Fibroblast of lung (primary cell): ENCODE measurements around the gene SCAF4. TPM values are rescaled to one million over a fixed set of nuclear protein-coding genes. Genes with fewer than 3 reads are reported as not detected.

Source experiments
- DNase-seq, 2 donors: peaks; one replicate each; pipeline versions ENCODE4 v3.0.0 to v3.0.0-alpha.2; 2010; ENCODE audit warnings: low read depth in 2 of 2
- H2AFZ ChIP-seq: 2 replicates; pipeline ENCODE4 v1.5.1; 2012; ENCODE audit warnings: low read length, control low read depth, inconsistent platforms
- H3K27ac ChIP-seq: 2 replicates; pipeline ENCODE4 v1.5.1; 2011; ENCODE audit warnings: low read length, control low read depth; ENCODE audit not compliant: insufficient read depth
- H3K27me3 ChIP-seq: 2 replicates; pipeline ENCODE4 v1.5.1; 2011; ENCODE audit warnings: mild to moderate bottlenecking, low read length; ENCODE audit not compliant: control insufficient read depth, insufficient read depth
- H3K36me3 ChIP-seq: 2 replicates; pipeline ENCODE4 v1.5.1; 2011; ENCODE audit warnings: low read length; ENCODE audit not compliant: control insufficient read depth, insufficient read depth
- H3K4me1 ChIP-seq: 2 replicates; pipeline ENCODE4 v1.5.1; 2011; ENCODE audit warnings: low read length; ENCODE audit not compliant: control insufficient read depth, insufficient read depth; ENCODE audit errors: extremely low read depth
- H3K4me2 ChIP-seq: 2 replicates; pipeline ENCODE4 v1.5.1; 2011; ENCODE audit warnings: low read length, control low read depth; ENCODE audit not compliant: insufficient read depth; ENCODE audit errors: extremely low read depth
- H3K4me3 ChIP-seq, 4 experiments: fragments of 200-600 bp in 1 of 4; sonication (generic) in 1 of 4; replicated peaks in 1 of 4; 2 replicates each; pipeline ENCODE4 v1.5.1; 2011 to 2016; ENCODE audit warnings: low read length in 4 of 4, low read depth in 3 of 4, mild to moderate bottlenecking in 3 of 4, control low read depth in 2 of 4, inconsistent platforms in 1 of 4, mixed read lengths in 1 of 4; ENCODE audit not compliant: insufficient read depth in 1 of 4; ENCODE audit errors: control extremely low read depth in 1 of 4
- H3K79me2 ChIP-seq: 2 replicates; pipeline ENCODE4 v1.5.1; 2012; ENCODE audit warnings: mild to moderate bottlenecking, low read length, inconsistent platforms; ENCODE audit not compliant: control insufficient read depth, insufficient read depth
- H3K9ac ChIP-seq: 2 replicates; pipeline ENCODE4 v1.5.1; 2011; ENCODE audit warnings: mild to moderate bottlenecking, low read length, control low read depth; ENCODE audit not compliant: insufficient read depth
- H3K9me3 ChIP-seq: 2 replicates; pipeline ENCODE4 v1.5.1; 2012; ENCODE audit warnings: low read depth, low read length; ENCODE audit not compliant: control insufficient read depth, insufficient read depth
- H4K20me1 ChIP-seq: 2 replicates; pipeline ENCODE4 v1.5.1; 2011; ENCODE audit warnings: low read length; ENCODE audit not compliant: control insufficient read depth, insufficient read depth; ENCODE audit errors: extremely low read depth
- EZH2 ChIP-seq: IDR thresholded peaks from 2 replicates; pipeline ENCODE4 v1.5.1; 2012; ENCODE audit warnings: low read length, control low read depth, mild to moderate bottlenecking; ENCODE audit errors: missing control alignments
- polyA plus RNA-seq, 2 donors: library from polyadenylated mRNA; depleted of rRNA in 1 of 2; stranded (reverse) in 1 of 2; unstranded in 1 of 2; fragments of >200 nt; gene quantifications; 2 replicates each; pipeline ENCODE4 v1.2.1, GENCODE V29; 2011 to 2012; ENCODE audit warnings: missing spikeins in 1 of 2
- total RNA-seq: library from RNA; depleted of rRNA; stranded (reverse); fragments of >200 nt; gene quantifications from 2 replicates; pipeline ENCODE4 v1.2.1, GENCODE V29; 2014
- TF ChIP-seq, protein P1 (sequence below), 2 donors: IDR thresholded peaks in 1 of 2; conservative IDR thresholded peaks in 1 of 2; 1 replicate in 1 of 2; 2 replicates in 1 of 2; pipeline ENCODE4 v1.5.1; 2011 to 2012; ENCODE audit warnings: low read length in 2 of 2, control low read depth in 1 of 2, inconsistent platforms in 1 of 2, low read depth in 1 of 2, mild to moderate bottlenecking in 1 of 2

The SCAF4 gene
- total and polyA plus RNA-seq, 2 donors (not counting 1 experiment from before 2014, with no cell fraction given), result 5.6 to 7.5 TPM

GRCh38 chr21:31726407-31726806 is 5.5 kb downstream of the SCAF4 start:
- H3K79me2 ChIP-seq, result peaks cover 98% of the 10 kb centered on the region
- H3K4me1 ChIP-seq, result peaks cover 5% of the 10 kb centered on the region
- H3K27me3 ChIP-seq, result no peaks in the 10 kb centered on the region
- H3K4me2 ChIP-seq, result no peak overlapping the region
- TF ChIP-seq, protein P1, sequence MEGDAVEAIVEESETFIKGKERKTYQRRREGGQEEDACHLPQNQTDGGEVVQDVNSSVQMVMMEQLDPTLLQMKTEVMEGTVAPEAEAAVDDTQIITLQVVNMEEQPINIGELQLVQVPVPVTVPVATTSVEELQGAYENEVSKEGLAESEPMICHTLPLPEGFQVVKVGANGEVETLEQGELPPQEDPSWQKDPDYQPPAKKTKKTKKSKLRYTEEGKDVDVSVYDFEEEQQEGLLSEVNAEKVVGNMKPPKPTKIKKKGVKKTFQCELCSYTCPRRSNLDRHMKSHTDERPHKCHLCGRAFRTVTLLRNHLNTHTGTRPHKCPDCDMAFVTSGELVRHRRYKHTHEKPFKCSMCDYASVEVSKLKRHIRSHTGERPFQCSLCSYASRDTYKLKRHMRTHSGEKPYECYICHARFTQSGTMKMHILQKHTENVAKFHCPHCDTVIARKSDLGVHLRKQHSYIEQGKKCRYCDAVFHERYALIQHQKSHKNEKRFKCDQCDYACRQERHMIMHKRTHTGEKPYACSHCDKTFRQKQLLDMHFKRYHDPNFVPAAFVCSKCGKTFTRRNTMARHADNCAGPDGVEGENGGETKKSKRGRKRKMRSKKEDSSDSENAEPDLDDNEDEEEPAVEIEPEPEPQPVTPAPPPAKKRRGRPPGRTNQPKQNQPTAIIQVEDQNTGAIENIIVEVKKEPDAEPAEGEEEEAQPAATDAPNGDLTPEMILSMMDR (conservative IDR thresholded peaks at IDR 0.05 in 1 of 2, IDR thresholded peaks at IDR 0.05 in 1 of 2; ENCODE audit: low read depth in 1 of 2, low read length in 2 of 2), result no peak
- TF ChIP-seq EZH2, result no peak
- H3K4me3 ChIP-seq, result no peak overlapping the region
- H3K36me3 ChIP-seq, result no peaks in the 10 kb centered on the region
- no peak overlapping the region for H2AFZ ChIP-seq
- no peak overlapping the region for H3K27ac ChIP-seq
- peaks cover 7% of the 10 kb centered on the region for H4K20me1 ChIP-seq
- no peaks in the 10 kb centered on the region for H3K9me3 ChIP-seq
- no peak for DNase-seq
- H3K9ac ChIP-seq, result no peak overlapping the region

GRCh38 chr21:31725202-31725839 is 6.6 kb downstream of the SCAF4 start:
- no peak overlapping the region for H3K4me2 ChIP-seq
- peaks cover 99% of the 10 kb centered on the region for H3K79me2 ChIP-seq
- H2AFZ ChIP-seq, result no peak overlapping the region
- H3K27me3 ChIP-seq, result no peaks in the 10 kb centered on the region
- no peak overlapping the region for H3K9ac ChIP-seq
- peaks cover 7% of the 10 kb centered on the region for H4K20me1 ChIP-seq
- no peaks in the 10 kb centered on the region for H3K36me3 ChIP-seq
- TF ChIP-seq, protein P1 (conservative IDR thresholded peaks at IDR 0.05 in 1 of 2, IDR thresholded peaks at IDR 0.05 in 1 of 2; ENCODE audit: low read depth in 1 of 2, low read length in 2 of 2), result no peak
- no peak for TF ChIP-seq EZH2
- H3K4me3 ChIP-seq, result no peak overlapping the region
- H3K9me3 ChIP-seq, result no peaks in the 10 kb centered on the region
- no peak for DNase-seq
- peaks cover 5% of the 10 kb centered on the region for H3K4me1 ChIP-seq
- H3K27ac ChIP-seq, result no peak overlapping the region

- no peak overlapping the region for H2AFZ ChIP-seq
- no peak for DNase-seq
- peaks cover 99% of the 10 kb centered on the region for H3K79me2 ChIP-seq
- no peak overlapping the region for H3K27ac ChIP-seq
- no peak overlapping the region for H3K4me2 ChIP-seq
- H4K20me1 ChIP-seq, result peaks cover 3% of the 10 kb centered on the region
- H3K9ac ChIP-seq, result no peak overlapping the region
- no peaks in the 10 kb centered on the region for H3K9me3 ChIP-seq
- TF ChIP-seq, protein P1 (conservative IDR thresholded peaks at IDR 0.05 in 1 of 2, IDR thresholded peaks at IDR 0.05 in 1 of 2; ENCODE audit: low read depth in 1 of 2, low read length in 2 of 2), result no peak
- no peak for TF ChIP-seq EZH2
- no peaks in the 10 kb centered on the region for H3K36me3 ChIP-seq
- H3K4me3 ChIP-seq, result no peak overlapping the region
- peaks cover 5% of the 10 kb centered on the region for H3K4me1 ChIP-seq
- no peaks in the 10 kb centered on the region for H3K27me3 ChIP-seq
Observed at GRCh38 chr21:31724552-31724951, 7.4 kb downstream of the SCAF4 start.
